ENCODE data around the gene EFL1.
A peak's percentile ranks its signal among the peaks of the same experiment; 100 is the strongest.

The EFL1 gene

DNA sequence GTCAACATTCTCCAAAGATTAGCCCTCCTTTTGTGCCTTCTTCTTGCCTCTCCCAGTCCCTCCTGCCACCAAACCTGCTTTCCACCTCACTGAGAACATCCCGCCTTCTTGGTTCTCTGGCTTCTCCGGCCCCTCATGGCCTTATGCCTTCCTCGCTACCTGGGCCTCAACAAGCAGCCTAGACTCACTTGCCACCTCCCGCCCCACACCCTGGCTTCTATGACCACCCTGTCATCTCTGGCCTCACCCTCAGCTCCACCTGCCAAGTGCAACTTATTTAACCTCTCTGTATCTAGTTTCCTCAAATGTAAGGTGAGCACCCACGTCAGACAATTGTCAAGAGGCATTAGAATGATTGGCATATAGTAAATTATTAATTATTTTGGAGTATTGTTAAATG is 147.9 kb downstream of the EFL1 start:
- no peak for DNase-seq

GRCh38 chr15:82113106-82113715 is 149.3 kb downstream of the EFL1 start:
- no peak for DNase-seq

- no peak for DNase-seq
These were observed 150.6 kb downstream of the EFL1 start for GRCh38 chr15:82111918-82112317.

GRCh38 chr15:82110144-82110543 is 152.4 kb downstream of the EFL1 start:
- no peak for DNase-seq

DNA sequence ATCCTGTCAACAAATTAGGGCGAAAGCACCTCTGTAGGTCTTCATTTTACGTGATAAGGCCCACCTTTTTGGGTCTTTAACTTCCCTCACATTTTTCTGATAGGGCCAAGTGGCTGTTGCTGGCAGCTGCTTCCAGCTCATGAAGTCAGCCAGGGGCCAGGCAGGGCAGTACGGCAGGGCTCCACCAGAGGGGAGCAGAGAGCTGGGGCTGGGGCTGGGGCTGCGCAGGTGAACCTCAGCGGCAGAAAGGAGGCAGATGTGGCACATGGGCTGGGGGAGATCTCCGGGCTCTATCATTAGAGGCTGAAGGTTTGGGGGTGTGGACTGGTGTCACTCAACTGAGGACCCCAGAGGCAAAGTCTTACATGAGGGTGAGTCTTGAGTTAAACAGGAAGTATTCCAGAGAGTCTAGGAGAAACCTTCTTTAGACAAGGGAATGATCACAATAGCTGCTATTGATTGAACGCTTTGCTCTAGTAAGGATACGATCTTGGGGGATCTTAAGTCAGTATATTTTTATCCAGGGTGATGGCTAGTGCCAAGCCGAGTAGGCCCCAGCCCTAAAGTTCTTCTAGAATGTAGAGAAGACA is 153.9 kb downstream of the EFL1 start:
- peak; percentile 19 to 71 for DNase-seq

GRCh38 chr15:82106679-82107078 is 155.9 kb downstream of the EFL1 start:
- DNase-seq, result no peak

DNA sequence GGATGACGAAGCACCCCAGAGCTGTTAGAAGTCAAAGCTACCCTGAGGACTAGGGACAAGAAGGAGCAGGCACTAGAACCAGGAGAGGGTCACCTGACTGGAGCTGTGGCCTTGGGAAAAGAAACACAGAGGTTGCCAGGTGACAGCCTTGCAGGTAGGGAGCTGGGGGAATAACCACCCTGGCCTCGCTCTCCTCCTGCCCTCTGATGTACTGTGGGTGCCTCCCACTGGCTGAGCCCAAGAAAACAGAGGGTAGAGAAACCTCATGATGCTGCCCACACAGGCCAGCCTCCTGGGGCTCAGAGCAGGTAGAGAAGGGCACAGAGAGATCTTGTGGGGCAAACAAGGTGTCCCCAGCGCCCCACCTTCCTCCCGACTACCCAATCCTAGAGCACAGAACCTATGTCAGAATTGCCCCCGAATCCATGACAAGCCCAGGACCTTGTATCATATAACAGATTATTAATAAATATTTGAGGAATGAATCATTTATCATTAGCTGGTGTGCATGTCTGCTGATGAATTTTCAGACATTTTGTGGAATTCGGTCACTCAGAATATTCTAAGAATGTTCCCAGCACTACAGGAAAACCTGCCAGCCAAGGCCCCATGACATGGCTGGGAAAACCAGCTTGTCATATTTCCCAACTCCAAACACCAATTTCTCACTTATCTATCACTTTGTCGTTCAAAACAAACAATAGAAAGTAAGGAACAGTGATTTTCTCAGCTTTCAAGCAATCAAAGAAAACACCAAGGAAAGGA is 156.9 kb downstream of the EFL1 start:
- no peak for DNase-seq

GRCh38 chr15:82103468-82103867 is 159.1 kb downstream of the EFL1 start:
- no peak for DNase-seq

- DNase-seq, result no peak
These were observed 162.2 kb downstream of the EFL1 start for GRCh38 chr15:82100111-82100929.

DNA sequence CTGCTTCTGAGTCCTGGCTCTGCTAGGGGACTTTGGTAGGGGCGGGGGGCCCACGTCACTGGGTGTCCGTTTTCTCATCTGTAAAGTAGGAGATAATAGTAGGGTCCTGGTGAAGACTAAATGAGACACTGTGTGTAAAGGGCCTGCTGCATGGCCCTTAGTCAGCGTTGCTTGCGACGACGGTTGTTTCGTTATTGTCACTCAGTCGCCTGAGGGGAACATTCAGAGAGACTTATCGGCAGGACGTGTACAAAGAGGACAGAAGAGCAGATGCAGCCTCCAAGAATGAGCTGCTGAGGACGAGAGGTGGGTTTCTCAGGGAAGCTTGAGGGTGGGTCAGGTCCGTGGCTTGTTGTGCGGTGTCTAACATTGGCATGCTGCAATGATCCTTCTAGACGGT is 163.9 kb downstream of the EFL1 start:
- DNase-seq, result no peak

DNA sequence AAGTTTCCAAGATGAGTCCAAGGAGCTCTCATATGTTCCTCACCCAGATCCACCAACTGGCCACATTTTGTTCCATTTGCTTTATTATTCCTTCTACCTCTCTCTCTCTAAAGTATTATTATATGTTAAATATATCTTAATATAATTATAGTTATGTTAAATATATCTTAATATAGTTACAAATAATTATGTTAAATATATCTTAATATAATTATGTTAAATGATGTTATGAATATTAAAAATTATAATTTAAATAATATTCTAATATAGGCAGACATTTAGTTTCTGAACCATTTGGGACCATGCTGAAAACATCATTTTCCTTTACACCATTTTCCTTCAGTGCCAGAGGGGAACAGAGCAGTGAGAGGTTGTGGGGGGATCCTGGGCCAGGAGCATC is 166.7 kb downstream of the EFL1 start:
- no peak for DNase-seq

- no peak for DNase-seq
These were observed 168.7 kb downstream of the EFL1 start for GRCh38 chr15:82093774-82094211.

- DNase-seq, result no peak
These were observed 169.2 kb downstream of the EFL1 start for GRCh38 chr15:82093325-82093724.

DNA sequence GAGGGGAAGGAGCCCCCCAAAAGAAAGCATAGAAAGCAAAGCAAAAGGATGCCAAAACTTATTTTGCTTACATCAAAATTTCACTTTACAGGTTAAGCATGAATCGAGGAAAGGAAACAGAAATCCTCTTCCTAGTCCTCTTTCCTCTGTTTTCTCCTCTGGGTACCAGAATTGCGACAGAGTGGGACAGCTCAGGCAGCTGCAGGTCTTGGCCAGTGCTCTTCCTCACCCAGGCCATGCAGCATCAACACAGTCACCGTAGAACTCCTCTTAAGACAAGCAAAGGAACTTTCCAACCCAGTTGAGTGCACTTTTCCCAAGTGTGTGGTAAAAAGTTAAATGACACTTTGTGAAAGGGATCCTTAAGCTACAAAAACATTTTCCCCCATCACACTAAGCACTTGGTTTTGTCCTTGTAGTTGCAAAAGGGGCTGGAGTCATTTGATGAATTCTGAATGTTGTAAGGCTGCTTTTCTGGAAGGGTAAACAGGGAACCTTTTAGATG is 170.8 kb downstream of the EFL1 start:
- no peak for DNase-seq

DNA sequence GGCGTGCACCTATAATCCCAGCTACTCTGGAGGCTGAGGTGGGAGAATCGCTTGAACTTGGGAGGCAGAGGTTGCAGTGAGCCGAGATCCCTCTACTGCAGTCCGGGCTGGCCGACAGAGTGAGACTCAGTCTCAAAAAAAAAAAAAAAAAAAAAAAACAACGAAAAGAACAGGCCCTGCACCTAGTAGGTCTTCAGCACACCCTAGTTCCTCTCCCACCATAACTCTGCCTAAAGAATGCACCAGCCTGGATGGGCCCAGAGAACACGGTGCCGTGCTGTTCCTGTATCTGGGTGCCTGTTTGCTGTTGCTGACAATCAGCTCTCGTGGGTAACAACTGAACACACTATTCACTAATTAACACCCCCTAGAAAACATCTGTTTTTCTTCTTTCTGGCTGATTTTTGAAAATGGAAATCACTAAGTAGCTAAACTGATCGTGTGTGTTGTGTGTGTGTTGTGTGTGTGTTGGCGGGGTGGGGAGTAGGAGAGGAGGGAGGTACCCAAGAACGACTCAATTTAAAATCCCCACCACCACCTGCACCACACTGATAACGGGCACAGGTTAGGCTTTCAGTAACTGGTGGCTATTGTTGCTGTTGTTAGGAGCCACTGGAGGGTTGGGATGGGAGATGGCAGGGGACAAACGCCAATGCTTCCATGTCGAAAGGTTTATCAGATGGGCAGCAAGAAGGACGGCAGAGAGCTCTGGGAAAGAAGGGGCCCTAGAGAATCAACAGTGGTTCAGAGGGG is 176.1 kb downstream of the EFL1 start:
- DNase-seq, result no peak

DNA sequence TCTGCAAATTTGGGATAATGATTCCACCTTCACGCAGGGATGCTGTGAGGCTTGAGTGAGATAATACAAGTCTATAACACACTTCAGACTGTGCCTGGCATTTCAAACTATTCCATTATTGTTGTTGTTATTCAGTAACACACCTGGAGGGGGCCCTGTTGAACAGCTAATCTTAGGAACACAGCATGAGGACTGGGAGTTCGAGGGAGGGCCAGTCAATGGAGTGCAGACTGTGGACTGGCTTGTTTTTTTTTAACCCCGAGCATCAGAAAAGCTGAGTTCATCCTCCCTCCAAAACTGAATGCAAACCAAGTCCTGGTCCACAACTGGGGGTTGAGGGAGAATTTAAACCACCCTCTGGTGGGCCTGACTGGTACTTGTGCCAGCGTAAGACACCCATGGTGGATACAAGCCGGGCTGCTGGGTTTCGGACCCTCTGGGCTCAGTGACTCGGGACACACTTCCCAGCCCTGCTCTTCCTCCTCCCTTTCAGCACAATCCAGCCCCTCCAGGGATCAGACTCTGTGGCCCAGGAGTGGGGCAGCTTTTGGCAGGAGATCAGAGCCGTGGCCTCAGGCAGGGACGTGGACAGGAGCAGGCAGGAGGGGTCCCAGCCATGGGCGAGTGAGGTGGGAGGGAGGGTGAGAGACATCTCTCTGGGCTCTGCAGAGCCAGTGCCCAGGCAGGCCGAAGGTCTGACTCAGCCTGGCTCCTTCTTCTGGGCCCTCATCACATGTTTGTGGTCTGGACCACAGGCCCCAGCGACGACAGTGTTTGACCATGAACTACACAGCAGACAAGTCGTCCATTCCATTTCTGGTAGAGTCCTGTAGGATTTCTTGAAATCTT is 180.4 kb downstream of the EFL1 start:
- no peak for DNase-seq

GRCh38 chr15:82080774-82081173 is 181.8 kb downstream of the EFL1 start:
- no peak for DNase-seq

Measured in inflammatory macrophage treated with lipopolysaccharide for 1 hour (primary cell).